Tongue (tissue), 2 donors: Measurements from ENCODE around the gene MORN4. TPM values are rescaled to one million over a fixed set of nuclear protein-coding genes. Genes with fewer than 3 reads are reported as not detected.
"Not testable (repeated sequence)": the region's sequence is repeated elsewhere in the genome, so short reads cannot be mapped to it uniquely, and the experiment has no call there.

Experiments
- DNase-seq: peaks from one replicate; pipeline ENCODE4 v3.0.0-alpha.2; 2015
- total RNA-seq: library from RNA; depleted of rRNA; stranded (reverse); fragments of >200 nt; gene quantifications from one replicate; pipeline ENCODE4 v1.2.3, GENCODE V29; 2014

The MORN4 gene
- total RNA-seq, 1 donor from 2014 or later, result 5.6 TPM

- DNase-seq, result peak; percentile 29
These were observed 7.8 kb upstream of the MORN4 start for GRCh38 chr10:97640868-97641811.

- DNase-seq, result peak; percentile 99
These were observed 7.0 kb upstream of the MORN4 start, which contains the start of gene PI4K2A for GRCh38 chr10:97640174-97640867. Gene PI4K2A (plus strand): TSS chr10:97640671. CDS start chr10:97640743, 72 bp downstream.

GRCh38 chr10:97639090-97639489 is 5.8 kb upstream of the MORN4 start:
- not testable (repeated sequence) for DNase-seq

- no peak for DNase-seq
These were observed 2.3 kb upstream of the MORN4 start for GRCh38 chr10:97635577-97635976.

GRCh38 chr10:97633921-97634320 is 621 bp upstream of the MORN4 start:
- no peak for DNase-seq

- DNase-seq, result no peak
These were observed 2.2 kb downstream of the MORN4 start for GRCh38 chr10:97631098-97631497.

GRCh38 chr10:97629289-97629688 is 4.0 kb downstream of the MORN4 start:
- DNase-seq, result no peak

- peak; percentile 23 for DNase-seq
These were observed 5.1 kb downstream of the MORN4 start for GRCh38 chr10:97628228-97628627.

GRCh38 chr10:97627731-97628130 is 5.6 kb downstream of the MORN4 start:
- DNase-seq, result no peak

GRCh38 chr10:97623277-97623676 is 10.0 kb downstream of the MORN4 start:
- DNase-seq, result no peak

- DNase-seq, result no peak
These were observed 14.6 kb downstream of the MORN4 start for GRCh38 chr10:97618733-97619132.

- no peak for DNase-seq
These were observed 15.0 kb downstream of the MORN4 start for GRCh38 chr10:97618285-97618684.

- DNase-seq, result peak; percentile 79
These were observed 20.9 kb downstream of the MORN4 start for GRCh38 chr10:97612386-97612785.

- no peak for DNase-seq
These were observed 21.8 kb downstream of the MORN4 start for GRCh38 chr10:97611473-97611872.

- peak; percentile 77 for DNase-seq
These were observed 24.2 kb downstream of the MORN4 start for GRCh38 chr10:97608991-97609561.

- no peak for DNase-seq
These were observed 26.1 kb downstream of the MORN4 start for GRCh38 chr10:97607095-97607636.

GRCh38 chr10:97601268-97602215 is 31.8 kb downstream of the MORN4 start:
- peak; percentile 37 for DNase-seq

GRCh38 chr10:97600616-97601015 is 32.7 kb downstream of the MORN4 start:
- no peak for DNase-seq

- DNase-seq, result no peak
These were observed 34.1 kb downstream of the MORN4 start for GRCh38 chr10:97599272-97599619.

GRCh38 chr10:97598407-97599271 is 34.7 kb downstream of the MORN4 start:
- DNase-seq, result no peak

GRCh38 chr10:97597778-97598177 is 35.5 kb downstream of the MORN4 start:
- no peak for DNase-seq
